BLaER1 treated with 17β-estradiol and CSF1 and Interleukin-3, amounts not matched to agents 10 nM and 100 nM (cell line): ENCODE data around the gene USP32.

Experiments used
- H3K27ac ChIP-seq, 11 experiments: shearing (Covaris generic); formaldehyde crosslinking; 2 replicates each; pipeline ENCODE4 v1.8.1; 2022
- H3K27me3 ChIP-seq, 11 experiments: shearing (Covaris generic); formaldehyde crosslinking; 2 replicates each; pipeline ENCODE4 v1.8.1; 2022
- H3K36me3 ChIP-seq, 11 experiments: shearing (Covaris generic); formaldehyde crosslinking; 2 replicates each; pipeline ENCODE4 v1.8.1; 2022
- H3K4me1 ChIP-seq, 10 experiments: shearing (Covaris generic); formaldehyde crosslinking; 2 replicates each; pipeline ENCODE4 v1.8.1; 2022
- H3K4me2 ChIP-seq, 11 experiments: shearing (Covaris generic); formaldehyde crosslinking; 2 replicates each; pipeline ENCODE4 v1.8.1; 2022
- H3K4me3 ChIP-seq, 10 experiments: shearing (Covaris generic); formaldehyde crosslinking; 2 replicates each; pipeline ENCODE4 v1.8.1; 2022
- H3K9ac ChIP-seq, 11 experiments: shearing (Covaris generic); formaldehyde crosslinking; 2 replicates each; pipeline ENCODE4 v1.8.1; 2022
- H3K9me3 ChIP-seq, 11 experiments: shearing (Covaris generic); formaldehyde crosslinking; replicated peaks in 1 of 11; 2 replicates each; pipeline ENCODE4 v1.8.1; 2022
- H4K20me1 ChIP-seq, 11 experiments: shearing (Covaris generic); formaldehyde crosslinking; 2 replicates each; pipeline ENCODE4 v1.8.1; 2022
- Cebpa-rat ChIP-seq, 11 experiments: shearing (Covaris generic); IDR thresholded peaks; 2 replicates each; pipeline ENCODE4 v1.8.1; 2022

Gene USP32

GRCh38 chr17:60393840-60394723 is 2.1 kb upstream of the USP32 start:
- Histone ChIP-seq H3K4me2 (peak overlapping the region; percentile 78 to 98 (median 90); a peak in 19 of 22 replicates), H3K27me3 (no peaks in the 10 kb centered on the region), H3K9ac (peak overlapping the region in 3 of 11 experiments; percentile 39 to 98 (median 97); a peak in 3 of 22 replicates), H4K20me1 (peaks cover 0 to 22% (median 12%) of the 10 kb centered on the region in 11 experiments; a peak in 13 of 22 replicates), H3K4me1 (peaks cover 71 to 86% (median 78%) of the 10 kb centered on the region in 10 experiments), H3K27ac (peak overlapping the region in 8 of 11 experiments; percentile 24 to 98 (median 96); a peak in 16 of 22 replicates), H3K36me3 (peaks cover 0 to 2% (median 0%) of the 10 kb centered on the region in 11 experiments; a peak in 1 of 22 replicates), H3K9me3 (no peaks in the 10 kb centered on the region), H3K4me3 (peak overlapping the region in 2 of 10 experiments; percentile 89 to 95; a peak in 2 of 20 replicates)
- TF ChIP-seq Cebpa-rat (IDR thresholded peaks at IDR 0.05): no peak

DNA sequence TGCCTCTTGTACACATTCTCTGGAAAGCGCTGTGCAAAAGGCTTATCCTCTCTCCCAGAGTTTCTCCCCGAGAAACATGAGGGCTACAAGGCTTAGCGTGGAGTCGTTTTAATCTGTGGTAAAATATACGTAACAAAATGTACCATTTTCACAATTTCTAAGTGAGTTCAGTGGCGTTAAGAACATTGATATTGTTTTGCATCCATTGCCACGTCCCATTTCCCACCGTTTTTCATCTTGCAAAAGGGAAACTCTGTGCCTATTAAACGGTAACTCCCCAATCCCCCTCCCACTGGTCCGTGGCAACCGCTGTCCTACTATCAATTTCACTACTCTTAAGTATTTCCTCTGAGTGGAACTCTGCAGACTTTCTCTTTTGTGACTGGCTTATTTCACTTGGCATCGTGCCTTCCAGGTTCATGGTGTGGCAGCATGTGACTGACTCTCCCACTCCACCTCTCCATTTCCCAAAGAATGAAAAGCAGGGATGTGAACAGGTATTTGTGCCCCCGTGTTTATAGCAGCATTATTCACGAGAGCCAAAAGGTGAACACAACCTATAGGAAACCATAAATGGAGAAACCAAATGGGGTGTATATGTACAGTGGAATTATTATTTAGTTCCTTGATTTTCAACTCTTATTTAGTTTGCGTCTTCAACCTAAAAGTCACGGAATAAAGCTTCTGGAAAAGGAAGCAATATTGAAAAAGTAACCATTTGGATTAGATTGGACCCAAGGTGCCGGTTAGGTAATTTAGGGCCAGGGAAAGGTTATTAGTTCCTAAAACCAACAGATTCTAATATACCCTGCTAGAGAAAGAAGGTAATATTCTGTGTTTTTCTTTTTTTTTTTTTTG is 1.1 kb upstream of the USP32 start:
- no peaks in the 10 kb centered on the region for H3K27me3 ChIP-seq
- peak overlapping the region; percentile 78 to 98 (median 90) for H3K4me2 ChIP-seq
- no peak for TF ChIP-seq Cebpa-rat (IDR thresholded peaks at IDR 0.05)
- H3K4me3 ChIP-seq: peak overlapping the region; percentile 82 to 99 (median 92)
- peaks cover 71 to 86% (median 77%) of the 10 kb centered on the region in 10 experiments for H3K4me1 ChIP-seq
- peak overlapping the region; percentile 84 to 98 (median 94) for H3K9ac ChIP-seq
- H3K27ac ChIP-seq: peak overlapping the region; percentile 89 to 98 (median 95)
- H3K9me3 ChIP-seq: no peaks in the 10 kb centered on the region
- peaks cover 0 to 3% (median 0%) of the 10 kb centered on the region in 11 experiments; a peak in 1 of 22 replicates for H3K36me3 ChIP-seq
- peaks cover 0 to 32% (median 22%) of the 10 kb centered on the region in 11 experiments; a peak in 13 of 22 replicates for H4K20me1 ChIP-seq

GRCh38 chr17:60391471-60392041 is 377 bp downstream of the USP32 start:
- Histone ChIP-seq H3K36me3 (peaks cover 0 to 3% (median 0%) of the 10 kb centered on the region in 11 experiments; a peak in 1 of 22 replicates), H3K4me1 (peaks cover 57 to 81% (median 74%) of the 10 kb centered on the region in 10 experiments), H3K4me3 (peak overlapping the region; percentile 82 to 99 (median 92)), H3K27ac (peak overlapping the region; percentile 82 to 98 (median 95)), H3K9me3 (no peaks in the 10 kb centered on the region), H3K4me2 (peak overlapping the region; percentile 85 to 96 (median 91)), H4K20me1 (peaks cover 4 to 47% (median 37%) of the 10 kb centered on the region in 11 experiments; a peak in 14 of 22 replicates), H3K9ac (peak overlapping the region; percentile 84 to 98 (median 94)), H3K27me3 (no peaks in the 10 kb centered on the region)
- no peak for TF ChIP-seq Cebpa-rat (IDR thresholded peaks at IDR 0.05)

- Histone ChIP-seq H3K9ac (peak overlapping the region; percentile 84 to 98 (median 94)), H3K4me1 (peaks cover 51 to 81% (median 74%) of the 10 kb centered on the region in 10 experiments), H3K9me3 (no peaks in the 10 kb centered on the region), H3K4me3 (peak overlapping the region; percentile 82 to 99 (median 92)), H3K27ac (peak overlapping the region; percentile 82 to 98 (median 95)), H4K20me1 (peaks cover 4 to 53% (median 41%) of the 10 kb centered on the region in 11 experiments; a peak in 14 of 22 replicates), H3K4me2 (peak overlapping the region; percentile 85 to 96 (median 91)), H3K27me3 (no peaks in the 10 kb centered on the region), H3K36me3 (peaks cover 0 to 3% (median 0%) of the 10 kb centered on the region in 11 experiments; a peak in 1 of 22 replicates)
- TF ChIP-seq Cebpa-rat (IDR thresholded peaks at IDR 0.05): no peak
Measured at GRCh38 chr17:60390925-60391470, 935 bp downstream of the USP32 start.

DNA sequence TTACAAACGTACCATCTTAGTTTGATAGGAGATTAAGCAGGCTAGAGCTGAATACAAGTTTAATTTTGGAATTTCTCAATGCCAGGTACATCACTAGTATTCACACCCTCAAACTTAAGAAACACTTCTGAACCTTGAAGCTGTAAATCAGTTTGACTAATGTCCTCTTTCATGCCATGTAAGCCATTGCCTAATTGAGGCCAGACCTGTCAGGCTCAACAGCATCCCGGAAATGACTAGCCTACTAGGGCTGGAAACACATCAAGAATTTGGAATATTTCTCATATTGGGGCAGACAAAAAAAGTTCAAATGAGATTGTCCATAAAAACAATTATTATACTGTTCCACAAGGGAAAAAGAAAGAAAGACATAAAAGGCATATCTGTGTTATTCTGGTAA is 1.7 kb downstream of the USP32 start:
- Histone ChIP-seq H3K9me3 (no peaks in the 10 kb centered on the region), H3K4me2 (peak overlapping the region; percentile 85 to 96 (median 91)), H3K27me3 (no peaks in the 10 kb centered on the region), H3K27ac (peak overlapping the region in 10 of 11 experiments; percentile 3 to 98 (median 95); a peak in 17 of 22 replicates), H3K4me1 (peaks cover 44 to 81% (median 74%) of the 10 kb centered on the region in 10 experiments), H3K9ac (peak overlapping the region in 9 of 11 experiments; percentile 84 to 98 (median 95); a peak in 17 of 22 replicates), H3K4me3 (peak overlapping the region; percentile 82 to 99 (median 92); a peak in 19 of 20 replicates), H4K20me1 (peaks cover 8 to 61% (median 48%) of the 10 kb centered on the region in 11 experiments; a peak in 16 of 22 replicates), H3K36me3 (peaks cover 0 to 7% (median 0%) of the 10 kb centered on the region in 11 experiments; a peak in 6 of 22 replicates)
- TF ChIP-seq Cebpa-rat (IDR thresholded peaks at IDR 0.05): peak in 1 of 11 experiments; percentile 12; a peak in 1 of 22 replicates

DNA sequence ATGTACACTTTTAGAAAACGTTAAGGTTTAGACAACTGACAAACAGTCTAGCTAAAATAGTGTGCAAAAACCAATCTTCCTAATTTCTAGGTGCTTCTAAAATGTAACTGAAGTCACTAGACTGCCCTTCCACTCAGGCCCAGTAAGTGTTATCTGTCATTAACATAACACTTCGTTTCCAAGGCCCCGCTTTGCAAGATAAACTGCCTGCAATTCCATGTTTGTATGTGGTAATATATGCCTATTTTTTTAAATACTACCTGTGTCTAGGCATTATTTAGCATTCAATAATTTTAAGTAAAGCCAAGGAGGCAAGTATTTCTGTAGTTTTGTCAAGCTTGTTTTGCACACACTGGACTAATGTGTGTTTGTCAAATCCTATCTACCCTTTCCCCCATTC is 3.2 kb downstream of the USP32 start:
- Histone ChIP-seq H3K4me3 (peak overlapping the region in 4 of 10 experiments; percentile 89 to 99 (median 92); a peak in 6 of 20 replicates), H3K27me3 (no peaks in the 10 kb centered on the region), H3K27ac (peak overlapping the region in 5 of 11 experiments; percentile 15 to 98 (median 95); a peak in 5 of 22 replicates), H4K20me1 (peaks cover 20 to 75% (median 62%) of the 10 kb centered on the region in 11 experiments; a peak in 19 of 22 replicates), H3K9ac (peak overlapping the region in 5 of 11 experiments; percentile 2 to 98 (median 16); a peak in 6 of 22 replicates), H3K4me1 (peaks cover 39 to 79% (median 72%) of the 10 kb centered on the region in 10 experiments), H3K9me3 (no peaks in the 10 kb centered on the region), H3K4me2 (peak overlapping the region; percentile 19 to 96 (median 91); a peak in 17 of 22 replicates), H3K36me3 (peaks cover 0 to 13% (median 0%) of the 10 kb centered on the region in 11 experiments; a peak in 6 of 22 replicates)
- TF ChIP-seq Cebpa-rat (IDR thresholded peaks at IDR 0.05): no peak

GRCh38 chr17:60387666-60388065 is 4.3 kb downstream of the USP32 start:
- no peaks in the 10 kb centered on the region for H3K27me3 ChIP-seq
- peaks cover 30 to 86% (median 73%) of the 10 kb centered on the region in 11 experiments; a peak in 19 of 22 replicates for H4K20me1 ChIP-seq
- H3K36me3 ChIP-seq: peaks cover 0 to 18% (median 4%) of the 10 kb centered on the region in 11 experiments; a peak in 7 of 22 replicates
- peaks cover 30 to 78% (median 74%) of the 10 kb centered on the region in 10 experiments for H3K4me1 ChIP-seq
- H3K4me2 ChIP-seq: peak overlapping the region in 6 of 11 experiments; percentile 85 to 96 (median 92); a peak in 12 of 22 replicates
- no peak for TF ChIP-seq Cebpa-rat (IDR thresholded peaks at IDR 0.05)
- peak overlapping the region in 3 of 11 experiments; percentile 16 to 98 (median 97); a peak in 5 of 22 replicates for H3K9ac ChIP-seq
- H3K27ac ChIP-seq: no peak overlapping the region
- H3K4me3 ChIP-seq: no peak overlapping the region
- H3K9me3 ChIP-seq: no peaks in the 10 kb centered on the region
